SJSA1 (cell line): Measurements from ENCODE around the gene FMN1. TPM values are rescaled to one million over a fixed set of nuclear protein-coding genes. Genes with fewer than 3 reads are reported as not detected.

ENCODE experiments used
- DNase-seq, 2 experiments: peaks; one replicate each; pipeline ENCODE4 v3.0.0-alpha.2; 2015 to 2020; ENCODE audit warnings: low spot score in 2 of 2, low read depth in 1 of 2
- H3K27ac ChIP-seq: fragments of 250-450 bp; sonication (Bioruptor Pico); 2 replicates; pipeline ENCODE4 v1.5.1; 2020; ENCODE audit warnings: mild to moderate bottlenecking, moderate library complexity
- H3K27me3 ChIP-seq: fragments of 250-450 bp; sonication (Bioruptor Pico); replicated peaks from 2 replicates; pipeline ENCODE4 v1.5.1; 2020; ENCODE audit warnings: mild to moderate bottlenecking, moderate library complexity
- H3K36me3 ChIP-seq: fragments of 250-450 bp; sonication (Bioruptor Pico); 2 replicates; pipeline ENCODE4 v1.5.1; 2020; ENCODE audit warnings: mild to moderate bottlenecking
- H3K4me1 ChIP-seq: fragments of 250-450 bp; sonication (Bioruptor Pico); replicated peaks from 2 replicates; pipeline ENCODE4 v1.6.1; 2021; ENCODE audit warnings: mild to moderate bottlenecking
- H3K4me3 ChIP-seq: fragments of 250-450 bp; sonication (Bioruptor Pico); 2 replicates; pipeline ENCODE4 v1.5.1; 2020; ENCODE audit warnings: mild to moderate bottlenecking
- H3K9me3 ChIP-seq: fragments of 250-450 bp; sonication (Bioruptor Pico); replicated peaks from 2 replicates; pipeline ENCODE4 v1.5.1; 2020; ENCODE audit warnings: mild to moderate bottlenecking
- total RNA-seq: library from RNA; depleted of rRNA; stranded (reverse); fragments of >200 nt; shearing (Covaris generic); gene quantifications from 2 replicates; pipeline ENCODE4 v1.2.3, GENCODE V29; 2014

FMN1 gene
- total RNA-seq, 1 experiment from 2014 or later: 2.4 TPM

DNA sequence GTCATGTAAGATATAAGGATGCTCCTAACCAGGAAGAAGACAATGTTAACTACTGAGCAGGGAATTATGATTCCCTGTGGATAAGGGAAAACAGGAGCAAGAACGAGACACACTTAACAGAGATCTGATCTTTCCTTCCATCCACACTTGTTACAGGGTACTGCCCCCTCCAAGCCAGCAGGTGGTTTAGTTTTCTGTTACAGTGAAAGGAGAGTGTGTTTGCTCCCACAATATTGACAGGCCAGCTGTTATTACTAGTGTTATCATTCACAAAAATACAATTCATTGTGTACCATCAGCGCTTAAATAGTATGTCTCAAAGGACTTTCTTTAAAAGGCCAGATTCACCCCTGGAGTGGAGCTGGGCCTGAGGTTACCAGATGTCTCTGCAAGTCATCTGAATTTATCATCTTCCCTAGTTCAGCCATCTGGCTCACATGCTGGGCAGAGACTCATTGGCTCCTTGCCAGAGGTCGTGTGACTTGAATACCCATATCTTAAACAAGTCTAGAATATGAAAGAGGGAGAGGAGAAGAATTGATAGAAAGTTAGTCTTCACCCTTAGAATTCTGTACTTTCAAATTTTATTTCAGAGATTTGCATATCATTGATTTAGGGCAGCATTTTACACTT lies 16.8 kb upstream of the FMN1 start:
- H3K27me3 ChIP-seq: peaks cover 4% of the 10 kb centered on the region; the same call in 1 of the 2 replicates
- no peak overlapping the region for H3K27ac ChIP-seq
- H3K9me3 ChIP-seq: no peaks in the 10 kb centered on the region
- no peak for DNase-seq
- H3K4me1 ChIP-seq: no peaks in the 10 kb centered on the region
- H3K36me3 ChIP-seq: no peaks in the 10 kb centered on the region
- H3K4me3 ChIP-seq: no peak overlapping the region

DNA sequence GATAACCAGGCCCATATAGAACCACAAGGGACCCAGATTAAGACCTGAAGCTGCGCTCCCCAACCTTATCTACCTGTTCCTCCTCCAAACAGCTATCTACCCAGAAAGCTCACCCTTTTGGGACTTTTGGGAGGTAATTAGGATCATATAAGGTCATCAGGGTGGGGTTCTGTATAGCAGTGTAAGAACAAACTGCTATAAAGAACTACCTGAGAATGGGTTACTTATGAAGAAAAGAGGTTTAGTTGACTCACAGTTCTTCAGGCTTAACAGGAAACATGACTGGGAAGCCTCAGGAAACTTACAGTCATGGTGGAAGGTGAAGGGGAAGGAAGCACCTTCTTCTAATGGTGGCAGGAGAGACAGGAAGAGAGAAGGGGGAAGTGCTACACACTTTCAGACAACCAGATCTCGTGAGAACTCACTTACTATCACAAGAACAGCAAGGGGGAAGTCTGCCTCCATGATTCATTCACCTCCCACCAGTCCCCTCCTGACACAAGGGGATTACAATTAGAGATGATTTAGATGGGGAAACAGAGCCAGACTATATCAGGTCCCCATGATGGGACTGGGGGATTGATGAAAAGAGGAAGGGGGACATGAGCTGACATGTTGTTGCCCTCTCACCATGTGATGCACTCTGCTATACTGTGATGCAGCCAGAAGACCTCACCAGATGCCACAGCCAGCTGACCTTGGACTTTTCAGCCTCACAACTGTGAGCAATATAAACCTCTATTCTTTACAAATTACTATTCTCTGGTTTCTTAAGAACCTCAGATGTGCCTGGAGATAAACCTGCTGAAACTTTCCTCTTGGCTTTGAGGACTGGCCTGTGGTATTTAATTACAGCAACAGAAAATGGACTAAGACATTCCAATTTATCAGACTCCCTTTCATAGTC lies 15.3 kb upstream of the FMN1 start:
- no peak for DNase-seq
- no peak overlapping the region for H3K27ac ChIP-seq
- no peaks in the 10 kb centered on the region for H3K36me3 ChIP-seq
- H3K27me3 ChIP-seq: peaks cover 4% of the 10 kb centered on the region; the same call in 1 of the 2 replicates
- no peaks in the 10 kb centered on the region for H3K4me1 ChIP-seq
- H3K4me3 ChIP-seq: no peak overlapping the region
- no peaks in the 10 kb centered on the region for H3K9me3 ChIP-seq

DNA sequence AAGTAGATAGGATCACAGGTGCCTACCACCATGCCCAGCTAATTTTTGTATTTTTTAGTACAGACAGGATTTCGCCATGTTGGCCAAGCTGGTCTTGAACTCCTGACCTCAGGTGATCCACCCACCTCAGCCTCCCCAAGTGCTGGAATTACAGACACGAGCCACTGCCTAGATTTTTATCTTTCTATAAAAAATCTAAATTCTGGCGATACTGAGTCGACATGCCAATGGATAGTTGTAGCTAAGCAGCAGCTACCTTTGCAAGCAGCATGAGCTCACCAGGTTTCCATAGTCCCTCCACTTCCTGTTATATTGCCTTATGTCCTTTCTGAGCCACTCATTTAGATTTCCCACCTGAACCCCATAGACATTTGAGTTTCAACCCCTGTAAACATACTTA lies 13.1 kb upstream of the FMN1 start:
- Histone ChIP-seq H3K27ac (no peak overlapping the region), H3K36me3 (no peaks in the 10 kb centered on the region), H3K9me3 (no peaks in the 10 kb centered on the region), H3K4me3 (no peak overlapping the region), H3K27me3 (peaks cover 4% of the 10 kb centered on the region; the same call in 1 of the 2 replicates), H3K4me1 (no peaks in the 10 kb centered on the region)
- no peak for DNase-seq

DNA sequence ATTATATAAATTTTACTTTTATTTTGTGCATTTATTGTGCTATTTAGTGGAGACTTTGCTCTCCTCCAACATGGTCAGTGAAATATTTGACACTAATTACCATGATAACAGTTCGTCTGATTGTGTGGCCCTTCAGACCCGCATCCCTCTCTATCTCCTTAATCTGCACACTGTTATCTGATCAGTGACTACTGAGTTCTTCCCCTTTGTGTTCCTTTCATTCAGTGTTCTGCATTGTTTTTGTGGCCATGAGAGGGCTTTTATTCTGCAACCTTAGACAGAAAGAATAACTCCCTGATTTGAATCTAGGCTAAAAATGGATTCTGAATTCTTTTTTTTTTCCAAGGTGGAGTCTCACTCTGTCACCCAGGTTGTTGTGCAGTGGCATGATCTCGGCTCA lies 11.9 kb upstream of the FMN1 start:
- DNase-seq: no peak
- Histone ChIP-seq H3K4me3 (no peak overlapping the region), H3K27me3 (peaks cover 4% of the 10 kb centered on the region; the same call in 1 of the 2 replicates), H3K9me3 (no peaks in the 10 kb centered on the region), H3K27ac (no peak overlapping the region), H3K36me3 (no peaks in the 10 kb centered on the region), H3K4me1 (peaks cover 7% of the 10 kb centered on the region; the same call in 1 of the 2 replicates)

DNA sequence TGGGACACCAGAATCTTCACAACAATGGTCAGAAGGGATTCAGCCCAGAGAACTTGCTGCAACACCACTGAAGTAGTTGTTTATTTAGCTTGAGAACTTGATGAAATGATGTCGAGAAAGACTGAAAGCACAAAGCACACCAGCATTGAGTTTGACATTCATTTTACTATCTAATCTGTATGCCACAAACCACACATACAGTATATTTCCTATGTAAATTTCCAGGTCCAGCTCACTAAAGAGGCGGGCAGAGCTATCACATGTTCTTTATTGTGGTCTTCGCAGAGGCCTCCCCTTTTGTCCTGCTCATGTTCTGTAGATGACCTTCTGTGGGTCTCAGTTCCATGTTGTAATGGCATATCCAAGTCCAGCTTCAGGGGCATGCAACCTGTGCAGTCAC lies 10.4 kb upstream of the FMN1 start:
- H3K4me3 ChIP-seq: no peak overlapping the region
- peaks cover 7% of the 10 kb centered on the region; the same call in 1 of the 2 replicates for H3K4me1 ChIP-seq
- H3K9me3 ChIP-seq: no peaks in the 10 kb centered on the region
- H3K36me3 ChIP-seq: no peaks in the 10 kb centered on the region
- no peak for DNase-seq
- no peaks in the 10 kb centered on the region; the same call in 1 of the 2 replicates for H3K27me3 ChIP-seq
- no peak overlapping the region for H3K27ac ChIP-seq

DNA sequence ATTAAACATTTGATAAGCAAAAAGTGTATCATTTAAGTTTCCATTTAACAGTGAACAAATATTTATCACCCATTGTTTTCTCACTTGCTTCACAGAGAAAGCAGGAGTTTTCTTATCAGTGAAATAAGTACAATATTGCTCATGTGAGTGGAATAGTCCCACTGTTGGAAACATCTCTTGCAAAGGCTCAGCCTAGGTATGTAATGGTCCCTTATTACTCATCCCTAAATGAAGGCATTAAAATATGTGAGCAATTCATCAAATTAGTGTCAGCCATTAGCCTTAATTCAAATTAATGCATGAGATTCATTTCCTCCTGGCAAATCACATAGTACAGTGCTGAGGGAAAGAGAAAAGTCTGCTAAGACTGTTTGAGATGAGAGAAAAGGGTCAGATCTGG lies 9.6 kb upstream of the FMN1 start:
- Histone ChIP-seq H3K36me3 (no peaks in the 10 kb centered on the region), H3K27me3 (no peaks in the 10 kb centered on the region; the same call in 1 of the 2 replicates), H3K4me3 (no peak overlapping the region), H3K4me1 (peaks cover 7% of the 10 kb centered on the region; the same call in 1 of the 2 replicates), H3K27ac (no peak overlapping the region), H3K9me3 (no peaks in the 10 kb centered on the region)
- no peak for DNase-seq

DNA sequence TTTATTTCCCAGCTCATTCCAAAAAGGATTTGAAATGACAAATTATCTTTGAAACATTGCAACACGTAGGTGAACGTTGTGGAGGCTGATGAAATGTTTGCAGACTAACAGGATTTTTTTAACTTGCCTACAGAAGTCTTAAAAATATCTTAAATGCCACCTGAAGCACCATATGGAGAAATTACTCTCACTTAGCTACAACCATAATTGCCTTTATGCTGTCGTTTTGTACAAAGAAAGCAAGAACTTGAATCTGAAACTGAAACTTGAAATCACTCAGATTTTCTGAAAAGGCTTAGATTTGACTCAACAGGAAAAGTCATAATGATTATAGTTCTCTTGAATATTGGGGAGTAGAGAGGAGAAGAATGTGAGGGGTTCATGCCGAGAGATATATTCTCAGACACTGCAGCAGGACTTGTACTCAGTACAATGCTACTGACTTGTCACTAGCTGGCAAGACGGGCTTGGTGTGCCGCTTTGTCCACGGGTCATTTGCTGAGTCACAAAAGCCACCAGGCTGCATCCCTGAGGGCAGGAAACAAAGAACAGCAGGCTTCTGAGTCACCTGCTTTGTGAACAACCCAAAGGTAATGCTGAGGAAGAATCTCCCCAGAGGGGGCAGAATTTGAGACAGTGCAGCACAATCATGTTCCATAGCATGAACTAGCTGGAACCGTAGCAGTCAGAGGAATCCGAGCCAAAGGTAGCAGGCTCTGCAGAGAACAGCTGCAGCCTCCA lies 7.1 kb upstream of the FMN1 start:
- Histone ChIP-seq H3K36me3 (no peaks in the 10 kb centered on the region), H3K27me3 (no peaks in the 10 kb centered on the region; the same call in none of the 2 replicates), H3K9me3 (no peaks in the 10 kb centered on the region), H3K4me1 (peaks cover 7% of the 10 kb centered on the region; the same call in 1 of the 2 replicates), H3K27ac (no peak overlapping the region), H3K4me3 (no peak overlapping the region)
- peak; percentile 33 to 57 for DNase-seq

DNA sequence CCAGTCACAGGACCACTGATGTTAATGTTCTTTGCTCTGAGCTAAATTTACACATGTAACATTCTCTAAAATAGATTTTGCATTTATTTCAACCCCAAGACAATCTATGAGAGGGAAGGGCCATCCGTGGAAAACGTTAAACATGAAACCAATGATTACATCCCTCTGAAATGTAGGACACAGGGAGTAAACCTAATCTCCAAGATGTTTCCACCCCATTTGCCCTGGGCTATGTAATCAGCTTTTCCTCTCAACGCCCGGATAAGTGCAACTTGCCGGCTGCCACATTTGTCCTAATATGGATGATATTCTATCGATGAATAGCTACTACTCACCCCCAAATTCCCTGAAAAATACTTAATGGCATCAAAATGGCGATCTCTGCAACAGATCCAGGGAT lies 6.4 kb upstream of the FMN1 start:
- Histone ChIP-seq H3K27ac (no peak overlapping the region), H3K4me3 (no peak overlapping the region), H3K4me1 (peaks cover 7% of the 10 kb centered on the region; the same call in 1 of the 2 replicates), H3K36me3 (no peaks in the 10 kb centered on the region), H3K27me3 (no peaks in the 10 kb centered on the region; the same call in none of the 2 replicates), H3K9me3 (no peaks in the 10 kb centered on the region)
- DNase-seq: no peak

DNA sequence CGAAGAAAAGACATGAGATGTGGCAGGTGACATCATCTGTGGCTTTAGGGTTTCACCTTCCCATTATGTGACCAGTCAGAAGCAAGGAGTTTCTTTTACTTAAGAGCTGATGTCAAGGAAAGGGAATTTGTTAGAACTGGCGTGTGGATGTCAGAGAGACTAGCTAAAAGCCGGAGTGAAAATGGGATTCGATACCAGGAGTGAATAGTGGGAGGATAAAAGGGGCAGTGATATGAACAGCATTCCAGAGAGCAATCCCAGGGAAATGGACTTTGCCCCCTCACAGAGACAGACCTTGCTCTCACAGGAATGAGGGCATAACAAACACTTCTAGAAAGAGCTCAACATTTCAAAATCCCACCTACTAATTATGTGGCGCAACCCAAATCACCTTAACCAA lies 5.9 kb upstream of the FMN1 start:
- Histone ChIP-seq H3K4me1 (peaks cover 7% of the 10 kb centered on the region; the same call in 1 of the 2 replicates), H3K36me3 (no peaks in the 10 kb centered on the region), H3K9me3 (no peaks in the 10 kb centered on the region), H3K27ac (no peak overlapping the region), H3K4me3 (no peak overlapping the region), H3K27me3 (no peaks in the 10 kb centered on the region; the same call in none of the 2 replicates)
- DNase-seq: no peak

DNA sequence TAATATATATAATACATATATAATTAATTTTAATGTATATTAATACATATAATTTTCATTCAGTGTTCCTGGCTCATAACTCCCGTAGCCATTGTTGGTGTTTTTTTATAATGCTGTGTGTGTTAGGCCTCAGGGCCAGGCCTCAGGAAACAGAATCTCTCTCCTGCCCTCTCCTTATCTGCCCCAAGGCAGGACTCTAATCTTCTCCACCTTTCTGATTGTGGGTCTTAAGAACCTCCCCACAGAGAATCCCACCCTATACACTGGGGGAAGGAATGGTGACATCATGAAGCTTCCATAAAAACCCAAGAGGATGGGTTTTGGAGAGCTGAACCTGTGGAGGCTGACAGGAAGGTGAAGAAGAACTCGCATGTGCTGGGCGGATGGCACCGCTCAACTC lies 4.0 kb upstream of the FMN1 start:
- no peak for DNase-seq
- Histone ChIP-seq H3K36me3 (no peaks in the 10 kb centered on the region), H3K27me3 (no peaks in the 10 kb centered on the region; the same call in none of the 2 replicates), H3K4me1 (peaks cover 16% of the 10 kb centered on the region), H3K9me3 (no peaks in the 10 kb centered on the region), H3K4me3 (no peak overlapping the region), H3K27ac (no peak overlapping the region)

DNA sequence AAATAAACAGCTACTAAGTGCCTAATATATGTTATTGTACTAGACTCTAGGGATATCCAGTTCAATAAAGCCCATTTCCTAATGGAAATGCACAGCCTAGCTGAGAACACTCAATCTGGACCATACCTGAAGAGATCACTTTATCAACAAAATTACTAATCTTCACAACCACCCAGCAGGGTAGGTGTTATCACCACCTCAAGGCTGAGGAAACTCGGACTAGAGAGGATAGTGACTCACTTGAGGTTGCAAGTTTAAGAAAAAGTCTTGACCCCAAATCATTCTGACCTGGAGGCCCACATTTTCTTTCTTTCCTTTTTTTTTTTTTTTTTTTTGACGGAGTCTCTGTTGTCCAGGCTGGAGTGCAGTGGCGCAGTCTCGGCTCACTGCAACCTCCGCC lies 3.1 kb upstream of the FMN1 start:
- no peaks in the 10 kb centered on the region; the same call in none of the 2 replicates for H3K27me3 ChIP-seq
- DNase-seq: no peak
- H3K4me3 ChIP-seq: no peak overlapping the region

DNA sequence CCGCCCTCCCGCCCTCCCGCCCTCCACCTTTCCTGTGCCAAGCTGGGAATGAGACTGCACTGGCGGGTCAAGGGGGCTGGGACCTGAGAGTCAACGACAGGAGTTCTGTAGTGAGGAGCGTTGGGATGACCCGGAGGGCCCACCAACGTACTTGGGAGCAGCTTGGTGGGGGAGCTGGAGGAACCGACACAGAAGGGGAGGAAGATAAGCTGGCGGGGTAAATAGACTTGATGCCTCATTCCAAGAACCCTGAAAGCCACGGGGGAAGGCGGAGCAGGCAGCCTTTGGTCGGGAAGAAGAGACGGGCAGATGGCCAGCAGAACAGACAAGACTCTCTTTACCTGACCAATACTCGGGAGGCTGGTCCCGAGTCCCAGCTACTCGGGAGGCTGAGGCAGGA lies 277 bp downstream of the FMN1 start:
- DNase-seq: no peak
- Histone ChIP-seq H3K27me3 (peaks cover 7% of the 10 kb centered on the region), H3K9me3 (no peaks in the 10 kb centered on the region), H3K36me3 (no peaks in the 10 kb centered on the region), H3K27ac (no peak overlapping the region), H3K4me3 (peak overlapping the region; percentile 36), H3K4me1 (peaks cover 10% of the 10 kb centered on the region)

More for the DNA sequence above, 3.1 kb upstream of the FMN1 start:
- Histone ChIP-seq H3K36me3 (no peaks in the 10 kb centered on the region), H3K27ac (no peak overlapping the region), H3K9me3 (no peaks in the 10 kb centered on the region), H3K4me1 (peaks cover 16% of the 10 kb centered on the region)

DNA sequence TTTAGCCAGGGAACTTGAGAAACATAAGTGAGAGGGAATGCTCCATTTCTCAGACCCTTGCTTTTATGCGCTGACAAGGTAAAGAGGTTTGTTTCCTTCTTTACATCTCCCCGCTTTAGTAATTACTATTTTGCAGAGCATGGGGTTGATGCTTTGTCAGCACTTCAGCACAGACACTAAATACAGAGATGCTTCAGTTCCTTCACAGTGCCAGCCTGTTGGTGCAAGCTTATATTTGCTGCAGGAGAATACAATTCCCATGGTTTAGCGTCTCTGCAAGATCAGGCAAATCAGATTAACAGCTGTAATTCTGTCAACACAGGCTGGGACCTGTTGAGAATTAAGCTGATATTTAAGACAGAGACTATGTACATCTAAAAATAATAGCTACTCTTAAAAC lies 2.9 kb downstream of the FMN1 start:
- Histone ChIP-seq H3K27ac (no peak overlapping the region), H3K9me3 (no peaks in the 10 kb centered on the region), H3K4me1 (peaks cover 10% of the 10 kb centered on the region), H3K27me3 (peaks cover 7% of the 10 kb centered on the region), H3K4me3 (no peak overlapping the region), H3K36me3 (no peaks in the 10 kb centered on the region)
- DNase-seq: no peak
